Testis (tissue), 2 donors: ENCODE results near the gene LYPD6B.

Experiments used
- CTCF ChIP-seq, 3 experiments: fragments of 450-650 bp in 2 of 3; fragments of 200-600 bp in 1 of 3; sonication (generic) in 1 of 3; IDR thresholded peaks; one replicate each; pipeline ENCODE4 v1.5.1; 2016 to 2019; ENCODE audit warnings: antibody characterized with exemption in 3 of 3, mild to moderate bottlenecking in 2 of 3, moderate library complexity in 1 of 3
- POLR2A ChIP-seq: fragments of 450-650 bp; IDR thresholded peaks from one replicate; pipeline ENCODE4 v1.6.1; 2017; ENCODE audit warnings: antibody characterized with exemption, mild to moderate bottlenecking, moderate library complexity

DNA sequence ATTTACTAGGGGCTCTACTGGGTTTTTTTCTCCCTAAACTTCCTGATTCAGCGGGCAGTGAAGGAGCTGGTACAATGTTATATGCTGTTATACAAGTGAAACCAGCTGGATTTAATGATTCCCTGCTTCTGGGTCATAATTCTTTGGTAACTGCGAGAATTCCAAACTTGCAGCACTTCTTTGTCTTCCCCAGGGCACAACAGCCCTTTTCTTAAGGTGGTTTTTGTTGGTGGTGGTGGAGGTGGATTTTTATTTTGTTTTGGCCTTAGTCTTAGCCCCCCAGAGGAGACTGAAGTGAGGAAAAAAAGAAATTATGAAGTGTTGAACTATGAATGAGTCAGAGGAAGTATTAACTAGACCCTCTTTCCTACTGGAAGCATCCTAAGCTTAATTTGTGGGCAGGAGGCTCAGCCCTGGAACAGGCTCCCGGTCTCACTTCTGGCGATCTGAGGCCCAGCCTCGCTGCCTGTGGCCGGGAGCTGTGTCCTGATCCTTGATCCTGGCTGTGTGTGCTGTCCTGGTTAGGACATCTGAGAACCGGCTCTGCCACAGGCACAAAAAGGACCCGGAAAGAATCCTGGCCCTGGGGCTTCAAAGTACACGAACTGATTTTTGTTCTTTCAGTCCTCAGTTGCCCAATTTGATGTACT is 141.9 kb downstream of the LYPD6B start:
- no peak for TF ChIP-seq POLR2A
- TF ChIP-seq CTCF (IDR thresholded peaks at IDR 0.05), result no peak
